ENCODE results near the gene EPS8L3.
"Not testable (repeated sequence)": the region's sequence is repeated elsewhere in the genome, so short reads cannot be mapped to it uniquely, and the experiment has no call there.

EPS8L3 gene

GRCh38 chr1:109765896-109766615 is 2.3 kb upstream of the EPS8L3 start:
- FAIRE-seq (no peak), DNase-seq (ENCODE audit: insufficient read length, low spot score) (no peak)

GRCh38 chr1:109765483-109765815 is 1.7 kb upstream of the EPS8L3 start:
- DNase-seq (ENCODE audit: insufficient read length, low spot score) (no peak), FAIRE-seq (no peak)

- DNase-seq (ENCODE audit: insufficient read length, low spot score) (no peak), FAIRE-seq (no peak)
Observed at GRCh38 chr1:109764561-109765482, 1.1 kb upstream of the EPS8L3 start.

- FAIRE-seq (no peak), DNase-seq (ENCODE audit: insufficient read length, low spot score) (peak; percentile 40)
Observed at GRCh38 chr1:109762821-109763645, 690 bp downstream of the EPS8L3 start.

GRCh38 chr1:109762039-109762585 is 1.6 kb downstream of the EPS8L3 start:
- FAIRE-seq, result no peak

GRCh38 chr1:109761227-109762038 is 2.3 kb downstream of the EPS8L3 start:
- no peak for DNase-seq (ENCODE audit: insufficient read length, low spot score)
- FAIRE-seq, result no peak

More at GRCh38 chr1:109762039-109762585, 1.6 kb downstream of the EPS8L3 start:
- DNase-seq (ENCODE audit: insufficient read length, low spot score), result no peak

- DNase-seq (ENCODE audit: insufficient read length, low spot score) (no peak), FAIRE-seq (no peak)
Observed at GRCh38 chr1:109760581-109761226, 3.0 kb downstream of the EPS8L3 start.

GRCh38 chr1:109759513-109760334 is 4.0 kb downstream of the EPS8L3 start:
- no peak for DNase-seq (ENCODE audit: insufficient read length, low spot score)
- no peak for FAIRE-seq

- FAIRE-seq (no peak), DNase-seq (ENCODE audit: insufficient read length, low spot score) (no peak)
Observed at GRCh38 chr1:109757936-109758786, 5.6 kb downstream of the EPS8L3 start.

- DNase-seq (ENCODE audit: insufficient read length, low spot score) (no peak), FAIRE-seq (no peak)
Observed at GRCh38 chr1:109756848-109757521, 6.7 kb downstream of the EPS8L3 start.

GRCh38 chr1:109756325-109756724 is 7.4 kb downstream of the EPS8L3 start:
- not testable (repeated sequence) for DNase-seq (ENCODE audit: insufficient read length, low spot score); FAIRE-seq

- no peak for DNase-seq (ENCODE audit: insufficient read length, low spot score)
- FAIRE-seq, result no peak
Observed at GRCh38 chr1:109754738-109755137, 9.0 kb downstream of the EPS8L3 start.

GRCh38 chr1:109751531-109752260 is 12.0 kb downstream of the EPS8L3 start:
- FAIRE-seq (no peak), DNase-seq (ENCODE audit: insufficient read length, low spot score) (no peak)

- no peak for FAIRE-seq
- DNase-seq (ENCODE audit: insufficient read length, low spot score), result no peak
Observed at GRCh38 chr1:109750920-109751319, 12.8 kb downstream of the EPS8L3 start.

- FAIRE-seq (no peak), DNase-seq (ENCODE audit: insufficient read length, low spot score) (no peak)
Observed at GRCh38 chr1:109750241-109750882, 13.4 kb downstream of the EPS8L3 start.

- no peak for FAIRE-seq
- DNase-seq (ENCODE audit: insufficient read length, low spot score), result no peak
Observed at GRCh38 chr1:109749221-109749620, 14.5 kb downstream of the EPS8L3 start.

All from HTR-8/SVneo (cell line).